Activated CD4-positive, alpha-beta T cell treated with anti-CD3 and anti-CD28 coated beads, Interleukin-2, amount 50 U/mL, for 16 hours (primary cell): ENCODE data around the gene GUK1.

Experiments
- DNase-seq: peaks from one replicate; pipeline ENCODE4 v3.0.0-alpha.2; 2020

The GUK1 gene

DNA sequence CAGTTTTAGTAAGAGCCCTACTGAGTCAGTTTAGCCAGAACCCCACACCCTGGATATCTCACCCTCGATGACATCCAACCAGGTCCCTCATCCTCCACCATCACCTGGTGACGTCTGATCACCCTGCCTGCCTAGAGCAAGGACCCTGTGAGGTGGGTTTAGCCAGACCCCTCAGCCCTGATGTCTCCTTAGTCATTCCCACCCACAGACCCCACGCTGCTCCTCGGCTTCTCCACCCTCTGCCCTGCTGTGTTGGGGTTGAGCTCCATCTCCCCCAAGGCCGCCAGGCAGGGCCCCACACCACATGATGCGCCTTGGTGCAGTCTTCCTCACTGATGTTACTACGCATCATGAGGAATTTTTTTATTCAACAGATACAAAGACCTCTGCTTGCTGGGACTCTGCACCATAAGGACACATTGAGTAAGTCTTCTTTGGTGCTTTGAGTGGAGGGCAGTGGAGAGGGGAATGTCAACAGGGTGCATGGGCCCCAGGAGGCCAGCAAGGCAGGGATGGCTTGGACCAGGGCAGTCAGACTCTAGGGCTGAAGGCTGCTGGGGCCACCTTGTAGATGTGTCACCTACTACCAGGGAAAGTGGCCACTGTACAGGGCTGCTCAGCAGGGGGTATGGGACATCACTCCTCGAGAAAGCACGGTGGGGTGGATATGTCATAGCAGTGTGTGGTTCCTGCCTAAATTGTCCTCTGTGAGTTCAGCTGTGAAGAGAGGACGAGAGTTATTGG, 23.9 kb downstream of the GUK1 start:
- DNase-seq, result no peak

GRCh38 chr1:228164561-228165371, 24.7 kb downstream of the GUK1 start:
- DNase-seq, result no peak

GRCh38 chr1:228165372-228166169, 25.5 kb downstream of the GUK1 start, which contains the start of gene IBA57:
Gene IBA57 (plus strand): TSS chr1:228165804. CDS start chr1:228165817, 13 bp downstream.
- peak; percentile 99 for DNase-seq

GRCh38 chr1:228166170-228166936, 26.3 kb downstream of the GUK1 start:
- DNase-seq, result peak; percentile 49

DNA sequence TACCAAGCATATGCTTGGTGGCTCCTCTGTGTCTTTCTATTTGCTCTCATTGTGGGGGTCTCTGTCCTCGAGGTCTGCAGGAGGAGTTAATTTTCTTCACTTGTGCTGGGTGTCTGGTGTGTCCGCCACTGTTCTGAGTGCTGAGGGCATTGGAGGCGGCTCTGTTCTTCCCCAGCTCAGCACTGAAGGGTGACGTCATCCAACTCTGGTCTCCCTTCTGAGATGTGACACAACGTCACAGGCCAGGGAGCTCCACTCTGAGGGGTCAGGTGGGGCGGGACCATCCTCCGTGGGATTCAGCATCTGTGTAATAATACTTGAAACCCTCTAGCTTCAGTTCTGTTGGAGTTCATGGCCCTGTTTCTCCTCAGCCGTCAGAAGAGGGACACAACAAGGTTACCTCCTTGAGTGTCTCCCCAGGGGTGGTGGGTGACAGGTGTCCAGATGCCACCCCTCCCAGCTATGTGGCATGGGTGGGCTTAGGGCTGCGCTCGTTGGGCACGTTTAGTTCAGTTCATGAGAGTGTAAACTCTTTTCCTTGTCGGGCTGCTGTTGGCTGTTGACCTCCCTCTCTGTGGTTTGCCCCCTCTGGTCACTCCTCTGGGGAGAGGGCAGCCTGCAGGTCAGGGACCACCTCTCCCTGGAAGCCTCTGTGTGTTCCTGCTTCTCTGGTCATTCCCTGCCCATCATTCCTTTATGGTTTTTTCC, 28.6 kb downstream of the GUK1 start:
- no peak for DNase-seq

- no peak for DNase-seq
Observed at GRCh38 chr1:228169345-228169744, 29.3 kb downstream of the GUK1 start.

DNA sequence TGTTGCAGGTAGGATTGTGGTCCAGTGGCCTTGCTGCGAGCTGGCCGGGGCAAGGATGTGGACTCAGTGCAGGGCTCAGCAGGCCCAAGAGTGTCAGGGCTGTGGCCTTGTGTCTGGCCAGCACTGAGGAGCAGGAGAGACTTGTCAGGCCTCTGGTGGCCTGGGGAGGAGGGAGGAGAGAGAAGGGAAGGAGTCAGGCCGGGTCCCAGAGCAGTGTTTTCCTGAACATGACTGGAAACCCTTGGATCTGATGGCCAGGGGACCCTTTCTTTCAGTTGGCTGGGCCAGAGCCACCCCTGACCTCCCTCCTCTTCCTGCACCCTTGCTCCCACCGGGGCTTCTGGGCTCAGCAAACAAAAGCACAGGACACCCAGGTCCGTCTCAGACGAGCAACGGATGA, 30.6 kb downstream of the GUK1 start:
- DNase-seq, result no peak

GRCh38 chr1:228171221-228171891, 31.3 kb downstream of the GUK1 start:
- no peak for DNase-seq

DNA sequence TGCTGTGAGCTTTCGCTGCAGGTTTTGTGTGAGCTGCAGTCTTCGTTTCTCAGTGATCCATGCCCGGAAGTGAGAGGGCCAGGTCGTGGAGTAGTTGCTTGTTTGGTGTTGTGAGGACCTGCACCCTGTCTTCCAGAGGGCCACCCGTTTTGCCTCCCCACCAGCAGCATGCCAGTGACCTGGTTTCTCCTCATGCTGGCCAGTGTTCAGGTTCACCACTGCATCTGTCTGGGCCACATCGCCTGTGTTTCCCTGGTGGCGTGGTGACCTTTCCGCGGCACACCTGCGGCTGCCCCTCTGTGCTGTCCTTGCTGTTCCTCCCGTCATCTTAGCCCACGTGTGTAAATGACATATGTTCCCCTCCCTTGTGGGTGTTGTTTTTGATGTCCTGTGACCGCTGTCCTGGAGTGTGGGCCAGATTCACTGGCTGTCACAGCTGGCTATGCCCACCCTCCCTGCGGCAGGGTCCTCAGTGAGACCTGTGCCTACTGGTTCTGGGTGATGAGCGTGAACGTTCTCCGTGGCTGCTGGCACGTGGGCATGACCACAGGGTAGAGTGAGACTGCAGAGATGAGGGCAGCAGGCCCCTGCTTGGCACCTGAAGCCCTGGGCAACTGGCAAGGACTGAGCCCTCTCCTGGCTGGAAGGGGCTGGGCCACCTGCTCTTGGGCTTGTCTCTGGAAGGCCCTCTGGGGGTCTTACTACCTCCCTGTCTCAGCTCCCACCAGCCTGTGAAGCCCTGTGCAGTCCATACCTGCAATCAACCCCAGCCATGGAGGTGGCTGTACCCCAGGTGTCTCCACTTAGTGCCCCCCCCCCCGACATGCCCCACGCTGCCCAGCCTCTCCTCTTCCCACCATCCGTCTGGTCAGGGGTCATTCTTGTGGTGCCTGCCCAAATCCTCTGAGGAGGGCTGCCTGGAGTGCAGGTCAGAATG, 32.8 kb downstream of the GUK1 start:
- no peak for DNase-seq

DNA sequence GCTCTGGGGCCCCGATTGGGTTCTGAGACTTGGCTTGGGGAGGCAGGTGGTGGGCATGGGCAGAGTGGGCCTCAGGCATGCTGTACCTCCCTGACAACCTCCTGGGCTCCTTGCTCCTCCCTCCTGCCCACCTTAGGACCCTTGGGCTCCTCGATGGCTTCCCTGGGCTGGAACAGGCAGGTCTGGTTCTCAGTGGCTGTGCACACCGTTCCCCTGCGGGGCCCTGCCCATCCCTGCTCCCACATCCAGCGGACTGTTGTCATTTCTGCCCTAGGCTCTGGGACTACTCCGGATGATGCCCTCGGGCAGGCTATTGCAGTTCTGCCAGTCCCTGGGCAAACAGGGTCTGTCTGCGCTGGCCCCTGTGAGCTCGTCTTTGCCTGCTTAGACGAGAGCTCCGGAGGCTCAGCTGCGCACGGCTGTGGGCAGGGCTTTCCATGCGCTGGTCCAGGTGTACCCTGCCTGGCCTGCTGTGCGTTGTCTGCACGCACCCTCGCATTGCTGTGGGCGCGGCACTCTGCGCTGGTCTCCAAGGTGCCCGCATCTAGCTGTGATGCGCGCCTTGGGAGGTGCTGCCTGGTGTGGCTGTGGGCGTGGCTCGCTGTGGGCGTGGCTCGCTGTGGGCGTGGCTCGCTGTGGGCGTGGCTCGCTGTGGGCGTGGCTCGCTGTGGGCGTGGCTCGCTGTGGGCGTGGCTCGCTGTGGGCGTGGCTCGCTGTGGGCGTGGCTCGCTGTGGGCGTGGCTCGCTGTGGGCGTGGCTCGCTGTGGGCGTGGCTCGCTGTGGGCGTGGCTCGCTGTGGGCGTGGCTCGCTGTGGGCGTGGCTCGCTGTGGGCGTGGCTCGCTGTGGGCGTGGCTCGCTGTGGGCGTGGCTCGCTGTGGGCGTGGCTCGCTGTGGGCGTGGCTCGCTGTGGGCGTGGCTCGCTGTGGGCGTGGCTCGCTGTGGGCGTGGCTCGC, 33.7 kb downstream of the GUK1 start:
- peak; percentile 16 for DNase-seq

GRCh38 chr1:228174482-228175315, 34.6 kb downstream of the GUK1 start:
- DNase-seq, result peak; percentile 12

- DNase-seq, result no peak
Observed at GRCh38 chr1:228175316-228176023, 35.4 kb downstream of the GUK1 start.

- no peak for DNase-seq
Observed at GRCh38 chr1:228176024-228176395, 35.9 kb downstream of the GUK1 start.

DNA sequence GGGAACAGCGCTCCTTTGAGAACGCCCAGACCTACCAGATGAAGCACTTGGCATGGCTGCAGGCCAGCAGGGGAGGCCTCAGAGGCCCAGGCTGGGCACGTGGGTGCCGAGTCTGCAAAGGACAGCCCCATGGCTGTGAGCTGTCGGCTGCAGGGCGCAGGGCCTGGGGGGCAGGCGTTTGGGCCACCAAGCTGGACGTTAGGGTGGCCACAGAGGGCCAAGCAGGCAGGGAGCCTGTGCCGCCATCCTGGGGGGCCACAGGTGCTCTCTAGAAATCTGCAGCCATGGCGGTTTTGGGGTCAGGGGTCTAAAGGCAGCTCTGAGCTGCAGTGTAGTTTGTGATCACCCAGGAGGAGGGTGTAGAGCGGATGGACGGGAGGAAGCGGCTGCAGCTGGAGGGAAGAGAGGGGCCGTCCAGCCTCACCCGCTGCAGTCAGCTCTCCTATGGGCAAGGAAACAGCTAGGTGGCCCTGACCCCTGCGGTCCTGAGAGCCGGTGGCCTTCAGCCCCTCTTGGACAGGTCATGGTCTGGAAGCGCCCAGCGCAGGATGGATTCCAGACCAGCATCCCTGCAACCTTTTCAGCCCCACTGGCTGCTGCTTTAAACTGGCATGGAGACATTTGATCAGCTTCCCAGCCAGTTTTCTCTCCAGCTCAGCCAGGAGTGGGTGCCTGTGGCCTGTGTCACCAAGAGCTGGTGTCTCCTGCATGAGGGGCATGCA, 36.5 kb downstream of the GUK1 start:
- DNase-seq, result no peak

DNA sequence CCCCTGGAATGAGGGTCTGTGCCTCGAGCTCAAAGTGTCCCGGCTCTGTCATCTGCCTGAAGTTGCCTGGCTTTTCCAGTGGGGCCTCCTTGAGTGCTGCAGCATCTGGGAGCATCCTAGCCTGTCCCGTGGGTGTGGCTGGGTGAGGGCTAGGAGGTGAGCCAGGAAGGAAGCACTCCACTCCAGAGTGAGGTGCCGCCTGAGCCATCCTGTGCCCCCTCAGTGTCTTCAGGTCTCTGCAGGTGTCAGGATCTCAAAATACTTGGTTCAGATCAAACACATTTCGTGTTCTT, 37.0 kb downstream of the GUK1 start:
- DNase-seq, result no peak
